Kidney (tissue), 14 donors: ENCODE measurements around the gene ACSS3. TPM values are rescaled to one million over a fixed set of nuclear protein-coding genes. Genes with fewer than 3 reads are reported as not detected.

Experiments used
- DNase-seq, 5 donors: peaks; one replicate each; pipeline ENCODE4 v3.0.0-alpha.2; 2013 to 2020
- FAIRE-seq: peaks from 2 replicates; lab custom pipeline; 2012; peaks lifted over from hg19 to GRCh38; lab: Jason Lieb, UNC
- H3K27ac ChIP-seq, 2 donors: one replicate each; pipeline ENCODE4 v1.7.0; 2013; ENCODE audit warnings: low read depth in 2 of 2, low read length in 2 of 2, inconsistent platforms in 1 of 2
- H3K27me3 ChIP-seq: one replicate; pipeline ENCODE4 v1.7.1; 2013; ENCODE audit warnings: low read length, inconsistent platforms; ENCODE audit not compliant: control insufficient read depth, insufficient read depth
- H3K36me3 ChIP-seq, 3 donors: one replicate each; pipeline versions ENCODE4 v1.7.0 to v1.7.1; 2013; ENCODE audit warnings: low read length in 3 of 3, control low read depth in 1 of 3, inconsistent platforms in 1 of 3; ENCODE audit not compliant: insufficient read depth in 3 of 3, control insufficient read depth in 2 of 3
- H3K4me1 ChIP-seq, 3 donors: one replicate each; pipeline versions ENCODE4 v1.7.0 to v1.7.1; 2013; ENCODE audit warnings: low read length in 3 of 3, inconsistent platforms in 1 of 3, low read depth in 1 of 3; ENCODE audit not compliant: control insufficient read depth in 2 of 3, insufficient read depth in 2 of 3
- H3K4me3 ChIP-seq, 3 donors: one replicate each; pipeline versions ENCODE4 v1.7.0 to v1.8.1; 2013; ENCODE audit warnings: low read length in 3 of 3, control low read depth in 1 of 3, inconsistent platforms in 1 of 3
- H3K9ac ChIP-seq, 3 donors: one replicate each; pipeline versions ENCODE4 v1.7.0 to v1.7.1; 2013; ENCODE audit warnings: low read length in 3 of 3, control low read depth in 1 of 3, inconsistent platforms in 1 of 3
- H3K9me3 ChIP-seq, 3 donors: one replicate each; pipeline versions ENCODE4 v1.7.0 to v1.7.1; 2013; ENCODE audit warnings: low read length in 3 of 3, control low read depth in 1 of 3, inconsistent platforms in 1 of 3; ENCODE audit not compliant: control insufficient read depth in 2 of 3, insufficient read depth in 1 of 3
- CTCF ChIP-seq: IDR thresholded peaks from 3 replicates; pipeline ENCODE4 v1.5.1; 2012; ENCODE audit warnings: mild to moderate bottlenecking, moderate library complexity, borderline replicate concordance; ENCODE audit not compliant: insufficient read depth; ENCODE audit errors: extremely low read depth
- intact Hi-C: fragments of 100-400 bp; cut with DNase I; formaldehyde crosslinking; loops from one replicate; pipeline ENCODE4 v1.11.1; 2022
- polyA plus RNA-seq: library from polyadenylated mRNA; stranded (reverse); fragments of 350-450 nt; fragmentation: Illumina TruSeq; extraction: RNeasy Lipid Tissue Mini Kit (QIAGEN cat#74804); gene quantifications from one replicate; pipeline ENCODE4 v1.2.3, GENCODE V29; 2014; ENCODE audit warnings: low read depth, low replicate concordance; ENCODE audit not compliant: insufficient read depth
- total RNA-seq: library from RNA; stranded (reverse); fragmentation: NEBNext Ultra II Directional; extraction: Animal tissue kit (Norgen Biotek cat#: 25700); gene quantifications from one replicate; pipeline ENCODE4 v1.2.1, GENCODE V29; 2021
- donor health status: control.
- donor health status: control.
- donor health status: control.
- donor health status: control.
- donor health status: control.
- donor health status: DM: yes; HTN: yes; CAD: no.
- donor health status: Normal renal cell carcinoma (clear cell type).

The ACSS3 gene
- total and polyA plus RNA-seq, 2 donors from 2014 or later: 18.9 to 21.2 TPM

DNA sequence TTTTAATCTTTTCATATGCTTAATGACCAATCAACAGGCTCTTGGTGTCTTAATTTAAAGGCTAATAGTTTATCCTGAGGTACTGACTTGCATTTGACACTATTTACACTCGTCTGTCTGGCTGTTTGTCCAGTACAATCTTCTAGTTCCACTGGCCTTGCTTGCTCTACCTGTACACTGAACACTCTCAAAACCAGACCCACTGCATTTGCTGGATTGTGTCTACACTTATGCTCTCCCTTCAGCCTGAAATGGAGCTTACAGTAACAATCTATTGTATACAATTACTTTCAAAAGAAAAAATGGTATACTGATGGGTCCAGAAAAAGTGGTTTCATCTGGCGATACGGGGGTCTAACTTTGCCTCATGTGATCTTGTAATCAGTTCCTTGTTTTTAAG is 2.3 kb upstream of the ACSS3 start:
- no peak overlapping the region for H3K4me3 ChIP-seq
- no peak overlapping the region for H3K9ac ChIP-seq
- TF ChIP-seq CTCF: no peak
- intact Hi-C loops: no loop called here
- H3K9me3 ChIP-seq: no peaks in the 10 kb centered on the region
- peaks cover 0 to 7% (median 3%) of the 10 kb centered on the region in 3 donors for H3K4me1 ChIP-seq
- H3K27me3 ChIP-seq: no peaks in the 10 kb centered on the region
- H3K36me3 ChIP-seq: no peaks in the 10 kb centered on the region
- FAIRE-seq (no peak), DNase-seq (no peak)
- H3K27ac ChIP-seq: no peak overlapping the region

DNA sequence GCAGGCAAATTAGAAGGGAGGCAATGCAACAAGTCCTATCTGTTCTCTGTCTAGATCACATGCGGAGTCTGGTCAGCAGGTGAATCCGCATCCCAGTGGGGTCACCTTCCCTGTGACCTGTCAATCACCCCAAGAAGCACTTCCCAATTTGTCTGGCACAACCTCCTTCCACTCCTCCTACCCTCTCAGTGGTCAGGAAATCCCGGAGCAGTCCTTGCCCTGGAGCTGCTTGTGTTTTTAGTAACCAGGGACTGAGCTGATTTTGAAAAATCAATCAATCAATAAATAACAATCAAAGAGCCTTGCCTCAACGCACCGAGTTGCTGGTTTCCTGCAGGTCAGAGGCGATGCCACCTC is 572 bp upstream of the ACSS3 start:
- Histone ChIP-seq H3K9ac (peak overlapping the region in 2 of 3 donors; percentile 27 to 79), H3K4me1 (peaks cover 0 to 7% (median 3%) of the 10 kb centered on the region in 3 donors), H3K27ac (peak overlapping the region in 1 of 2 donors; percentile 76), H3K4me3 (peak overlapping the region; percentile 59 to 89 (median 77)), H3K36me3 (no peaks in the 10 kb centered on the region), H3K27me3 (no peaks in the 10 kb centered on the region), H3K9me3 (no peaks in the 10 kb centered on the region)
- no peak for TF ChIP-seq CTCF
- intact Hi-C loops: no loop called here
- peak; percentile 41 to 63 (median 52) for DNase-seq
- FAIRE-seq: no peak

- FAIRE-seq: no peak
- Histone ChIP-seq H3K9me3 (no peaks in the 10 kb centered on the region), H3K4me3 (peak overlapping the region; percentile 74 to 89 (median 77)), H3K27me3 (no peaks in the 10 kb centered on the region), H3K4me1 (peaks cover 0 to 7% (median 3%) of the 10 kb centered on the region in 3 donors), H3K36me3 (no peaks in the 10 kb centered on the region), H3K27ac (peak overlapping the region; percentile 48 to 76), H3K9ac (peak overlapping the region; percentile 67 to 79 (median 69))
- TF ChIP-seq CTCF: no peak
- peak in 2 of 5 donors; percentile 40 to 59 for DNase-seq
- intact Hi-C loops: no loop called here
Measured at GRCh38 chr12:81078469-81079196, 754 bp downstream of the ACSS3 start.
